ENCODE data around the gene NLGN1. TPM values are rescaled to one million over a fixed set of nuclear protein-coding genes. Genes with fewer than 3 reads are reported as not detected.

The NLGN1 gene
- total and polyA plus RNA-seq, 2 of the 8 experiments (the other 6 are each of a cell fraction or from before 2014, with no cell fraction given) = 7.8 to 14.8 TPM

GRCh38 chr3:174020156-174020555 is 622.6 kb downstream of the NLGN1 start:
- Histone ChIP-seq H2BK15ac (ENCODE audit: low read length) (no peak overlapping the region), H3K9ac (replicated peaks in 1 of 4; ENCODE audit: extremely low read depth in 1 of 4, low read depth in 3 of 4, low read length in 3 of 4) (no peak overlapping the region), H4K8ac (ENCODE audit: extremely low read depth, insufficient read depth, low read length) (no peak overlapping the region), H2BK120ac (replicated peaks; ENCODE audit: low read depth, low read length) (no peak overlapping the region), H3K4ac (replicated peaks; ENCODE audit: insufficient read length, low read depth, low read length) (no peak overlapping the region), H4K91ac (replicated peaks; ENCODE audit: insufficient read length, low read length) (no peak overlapping the region), H3K23ac (ENCODE audit: insufficient read length) (no peak overlapping the region), H3K27me3 (replicated peaks in 1 of 4; ENCODE audit: control insufficient read depth in 3 of 4, extremely low read depth in 1 of 4, insufficient read depth in 3 of 4, low read length in 3 of 4) (peaks cover 0 to 1% (median 0%) of the 10 kb centered on the region in 4 experiments; a peak in 1 of 7 replicates), H3K23me2 (ENCODE audit: low read depth, low read length) (no peaks in the 10 kb centered on the region), H2BK5ac (ENCODE audit: low read depth, low read length) (no peak overlapping the region), H3K14ac (ENCODE audit: insufficient read length) (no peak overlapping the region), H3K79me2 (ENCODE audit: control insufficient read depth in 1 of 2, insufficient read depth in 2 of 2, low read length in 2 of 2) (no peaks in the 10 kb centered on the region), H4K20me1 (replicated peaks in 1 of 2; ENCODE audit: control insufficient read depth in 1 of 2, insufficient read depth in 2 of 2, low read length in 2 of 2) (no peaks in the 10 kb centered on the region), H3K9me3 (ENCODE audit: insufficient read depth in 2 of 2, low read depth in 1 of 2, low read length in 1 of 2) (peaks cover 0 to 2% of the 10 kb centered on the region in 2 experiments; a peak in 1 of 4 replicates), H3K56ac (replicated peaks; ENCODE audit: insufficient read length, low read depth, low read length) (no peak overlapping the region), H3K18ac (ENCODE audit: extremely low read depth, low read length) (no peak overlapping the region), H3K27ac (ENCODE audit: low read depth, low read length) (no peak overlapping the region), H2AFZ (ENCODE audit: low read length) (no peak overlapping the region), H3K4me1 (replicated peaks in 1 of 4; ENCODE audit: control insufficient read depth in 3 of 4, insufficient read depth in 4 of 4, low read length in 3 of 4) (peaks cover 0 to 3% (median under 1%) of the 10 kb centered on the region in 4 experiments; a peak in 1 of 7 replicates), H4K5ac (ENCODE audit: insufficient read length, low read depth, low read length) (no peak overlapping the region), H3K4me2 (ENCODE audit: insufficient read depth in 1 of 2, low read depth in 2 of 2, low read length in 2 of 2) (no peak overlapping the region), H3K79me1 (ENCODE audit: low read depth, low read length) (no peaks in the 10 kb centered on the region), H3K4me3 (ENCODE audit: extremely low read depth in 1 of 4, insufficient read depth in 2 of 4, low read depth in 3 of 4, low read length in 4 of 4) (no peak overlapping the region), H2AK5ac (ENCODE audit: low read depth, low read length) (no peak overlapping the region), H3K36me3 (ENCODE audit: control insufficient read depth in 2 of 4, insufficient read depth in 4 of 4, low read length in 3 of 4) (no peaks in the 10 kb centered on the region; a peak in 1 of 8 replicates), H2BK20ac (ENCODE audit: low read length) (no peak overlapping the region), H2BK12ac (ENCODE audit: low read depth, low read length) (no peak overlapping the region)
- POLR2A ChIA-PET (ENCODE audit: partially characterized antibody) = no interaction called here
- TF ChIP-seq NRF1 (IDR thresholded peaks at IDR 0.05; ENCODE audit: low read depth, low read length) (no peak), CHD1 (IDR thresholded peaks at IDR 0.05; ENCODE audit: low read depth, low read length) (no peak), SRF (IDR thresholded peaks at IDR 0.05; ENCODE audit: low read depth, low read length) (no peak), MAFK (IDR thresholded peaks at IDR 0.05; ENCODE audit: low read depth, low read length) (no peak), SAP30 (IDR thresholded peaks at IDR 0.05; ENCODE audit: insufficient read depth, insufficient replicate concordance, low read length) (no peak), CBX5 (IDR thresholded peaks at IDR 0.05; ENCODE audit: low read depth, low read length) (no peak), RFX5 (IDR thresholded peaks at IDR 0.05; ENCODE audit: borderline replicate concordance, low read depth, low read length) (no peak), CREB1 (IDR thresholded peaks at IDR 0.05) (no peak), MAX (IDR thresholded peaks at IDR 0.05) (no peak)
- TF ChIP-seq, protein P1, sequence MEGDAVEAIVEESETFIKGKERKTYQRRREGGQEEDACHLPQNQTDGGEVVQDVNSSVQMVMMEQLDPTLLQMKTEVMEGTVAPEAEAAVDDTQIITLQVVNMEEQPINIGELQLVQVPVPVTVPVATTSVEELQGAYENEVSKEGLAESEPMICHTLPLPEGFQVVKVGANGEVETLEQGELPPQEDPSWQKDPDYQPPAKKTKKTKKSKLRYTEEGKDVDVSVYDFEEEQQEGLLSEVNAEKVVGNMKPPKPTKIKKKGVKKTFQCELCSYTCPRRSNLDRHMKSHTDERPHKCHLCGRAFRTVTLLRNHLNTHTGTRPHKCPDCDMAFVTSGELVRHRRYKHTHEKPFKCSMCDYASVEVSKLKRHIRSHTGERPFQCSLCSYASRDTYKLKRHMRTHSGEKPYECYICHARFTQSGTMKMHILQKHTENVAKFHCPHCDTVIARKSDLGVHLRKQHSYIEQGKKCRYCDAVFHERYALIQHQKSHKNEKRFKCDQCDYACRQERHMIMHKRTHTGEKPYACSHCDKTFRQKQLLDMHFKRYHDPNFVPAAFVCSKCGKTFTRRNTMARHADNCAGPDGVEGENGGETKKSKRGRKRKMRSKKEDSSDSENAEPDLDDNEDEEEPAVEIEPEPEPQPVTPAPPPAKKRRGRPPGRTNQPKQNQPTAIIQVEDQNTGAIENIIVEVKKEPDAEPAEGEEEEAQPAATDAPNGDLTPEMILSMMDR (IDR thresholded peaks at IDR 0.05; ENCODE audit: control extremely low read depth in 1 of 3, insufficient read depth in 1 of 3, low read depth in 1 of 3, low read length in 3 of 3) = no peak
- TF ChIP-seq, protein P2, sequence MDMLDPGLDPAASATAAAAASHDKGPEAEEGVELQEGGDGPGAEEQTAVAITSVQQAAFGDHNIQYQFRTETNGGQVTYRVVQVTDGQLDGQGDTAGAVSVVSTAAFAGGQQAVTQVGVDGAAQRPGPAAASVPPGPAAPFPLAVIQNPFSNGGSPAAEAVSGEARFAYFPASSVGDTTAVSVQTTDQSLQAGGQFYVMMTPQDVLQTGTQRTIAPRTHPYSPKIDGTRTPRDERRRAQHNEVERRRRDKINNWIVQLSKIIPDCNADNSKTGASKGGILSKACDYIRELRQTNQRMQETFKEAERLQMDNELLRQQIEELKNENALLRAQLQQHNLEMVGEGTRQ (IDR thresholded peaks at IDR 0.05; ENCODE audit: low read length) = no peak
- CTCF ChIA-PET (ENCODE audit: partially characterized antibody) = no interaction called here
- 92% methylated on average over 2 of the region's 2 CpGs; no CpG with 5 or more reads in 1 of the 2 experiments for WGBS, 2 experiments (ENCODE audit: extremely low coverage in 1 of 2, insufficient coverage in 1 of 2, insufficient read length in 1 of 2, insufficient replicate concordance in 2 of 2, low coverage in 1 of 2, low lambda C conversion rate in 2 of 2, missing lambda C conversion rate in 1 of 2)
- FAIRE-seq (no peak), DNase-seq (ENCODE audit: low read depth in 1 of 2, low spot score in 2 of 2) (no peak)
